Lower leg skin (tissue), 4 donors: Measurements from ENCODE around the gene SNRPD3. TPM values are rescaled to one million over a fixed set of nuclear protein-coding genes. Genes with fewer than 3 reads are reported as not detected.

Experiments used
- DNase-seq, 2 donors: peaks; one replicate each; pipeline ENCODE4 v3.0.0-alpha.2; 2019; ENCODE audit warnings: low spot score in 2 of 2
- H3K4me3 ChIP-seq: fragments of 200-600 bp; sonication (generic); 2 replicates; pipeline ENCODE4 v1.5.1; 2017; ENCODE audit warnings: mild to moderate bottlenecking, low read depth; ENCODE audit not compliant: poor library complexity, severe bottlenecking
- CTCF ChIP-seq, 3 donors: fragments of 450-650 bp; IDR thresholded peaks; one replicate each; pipeline ENCODE4 v1.5.1; 2016; ENCODE audit warnings: antibody characterized with exemption in 3 of 3, mild to moderate bottlenecking in 3 of 3, moderate library complexity in 2 of 3
- POLR2A ChIP-seq, 2 donors: fragments of 450-650 bp; IDR thresholded peaks; one replicate each; pipeline ENCODE4 v1.6.1; 2016 to 2017; ENCODE audit warnings: antibody characterized with exemption in 2 of 2, mild to moderate bottlenecking in 1 of 2, moderate library complexity in 1 of 2
- WGBS, 2 donors: methylation state at CpG; one replicate each; pipeline ENCODE4 v1.1.5; 2018; 5-methylcytosine and 5-hydroxymethylcytosine counted together
- intact Hi-C: fragments of 100-400 bp; cut with DNase I; formaldehyde crosslinking; loops from one replicate; pipeline ENCODE4 v1.15.0; 2023; ENCODE audit warnings: low total_unique reads
- total RNA-seq, 4 donors: library from RNA; depleted of rRNA; stranded (reverse); fragments of >200 nt; gene quantifications; one replicate each; pipeline ENCODE4 v1.1.0, GENCODE V29; 2016

Gene SNRPD3
- total RNA-seq, 4 donors from 2014 or later: 108 to 134 (median 116) TPM

GRCh38 chr22:24518228-24518627 is 37.6 kb upstream of the SNRPD3 start:
- TF ChIP-seq POLR2A (IDR thresholded peaks at IDR 0.05) (no peak), CTCF (IDR thresholded peaks at IDR 0.05) (no peak)
- DNase-seq: no peak
- no peak overlapping the region for H3K4me3 ChIP-seq
- intact Hi-C loops: no loop called here
- WGBS, 2 donors: 80 to 82% methylated on average over 3 of the region's 3 CpGs

- 74 to 82% methylated on average over 9 of the region's 9 CpGs for WGBS, 2 donors
- DNase-seq: no peak
- H3K4me3 ChIP-seq: no peak overlapping the region
- intact Hi-C loops: no loop called here
- TF ChIP-seq POLR2A (IDR thresholded peaks at IDR 0.05) (no peak), CTCF (IDR thresholded peaks at IDR 0.05) (no peak)
Observed at GRCh38 chr22:24518771-24519485, 36.9 kb upstream of the SNRPD3 start.

- TF ChIP-seq POLR2A (IDR thresholded peaks at IDR 0.05) (no peak), CTCF (IDR thresholded peaks at IDR 0.05) (no peak)
- WGBS, 2 donors: 78 to 95% methylated on average over 5 of the region's 5 CpGs
- H3K4me3 ChIP-seq: no peak overlapping the region
- intact Hi-C loops: no loop called here
- DNase-seq: no peak
Observed at GRCh38 chr22:24519496-24519895, 36.3 kb upstream of the SNRPD3 start.

GRCh38 chr22:24521791-24522245 is 34.0 kb upstream of the SNRPD3 start:
- DNase-seq: no peak
- no peak overlapping the region for H3K4me3 ChIP-seq
- intact Hi-C loops: loop anchor here (5.0 kb wide), 1 partner anchor 100 kb away; no protein-coding TSS in a partner anchor
- 31 to 45% methylated on average over 8 of the region's 8 CpGs for WGBS, 2 donors
- no peak for TF ChIP-seq CTCF (IDR thresholded peaks at IDR 0.05)
- TF ChIP-seq POLR2A (IDR thresholded peaks at IDR 0.05): no peak

GRCh38 chr22:24523873-24524272 is 31.9 kb upstream of the SNRPD3 start:
- TF ChIP-seq POLR2A (IDR thresholded peaks at IDR 0.05) (no peak), CTCF (IDR thresholded peaks at IDR 0.05) (no peak)
- intact Hi-C loops: loop anchor here (5.0 kb wide), 1 partner anchor 102 kb away; no protein-coding TSS in a partner anchor
- WGBS, 2 donors: 80 to 82% methylated on average over 2 of the region's 2 CpGs
- DNase-seq: no peak
- no peak overlapping the region for H3K4me3 ChIP-seq
